Hepatocyte (in vitro differentiated cells): ENCODE measurements around the gene PDLIM5. TPM values are rescaled to one million over a fixed set of nuclear protein-coding genes. Genes with fewer than 3 reads are reported as not detected.

Source experiments
- DNase-seq: peaks from one replicate; pipeline ENCODE4 v3.0.0-alpha.2; 2016; ENCODE audit warnings: low spot score
- H2AFZ ChIP-seq: fragments of 200-600 bp; sonication (generic); 2 replicates; pipeline ENCODE4 v1.6.0; 2016; ENCODE audit warnings: antibody characterized with exemption, mild to moderate bottlenecking
- H3K27ac ChIP-seq: fragments of 200-600 bp; sonication (generic); 2 replicates; pipeline ENCODE4 v1.5.1; 2016; ENCODE audit warnings: mild to moderate bottlenecking
- H3K27me3 ChIP-seq: fragments of 200-600 bp; sonication (generic); 2 replicates; pipeline ENCODE4 v1.6.1; 2016
- H3K36me3 ChIP-seq: fragments of 200-600 bp; sonication (generic); replicated peaks from 2 replicates; pipeline ENCODE4 v1.5.1; 2016; ENCODE audit warnings: low read depth; ENCODE audit not compliant: insufficient read depth
- H3K4me1 ChIP-seq: fragments of 200-600 bp; sonication (generic); 2 replicates; pipeline ENCODE4 v1.5.1; 2016; ENCODE audit warnings: mild to moderate bottlenecking, moderate library complexity; ENCODE audit not compliant: insufficient read depth
- H3K4me2 ChIP-seq: fragments of 200-600 bp; sonication (generic); 2 replicates; pipeline ENCODE4 v1.6.0; 2016
- H3K4me3 ChIP-seq: fragments of 200-600 bp; sonication (generic); 2 replicates; pipeline ENCODE4 v1.5.1; 2016; ENCODE audit warnings: mild to moderate bottlenecking
- H3K79me2 ChIP-seq: fragments of 200-600 bp; sonication (generic); 2 replicates; pipeline ENCODE4 v1.6.0; 2017; ENCODE audit warnings: mild to moderate bottlenecking
- H3K9me2 ChIP-seq: fragments of 200-600 bp; sonication (generic); replicated peaks from 2 replicates; pipeline ENCODE4 v1.6.0; 2017; ENCODE audit warnings: mild to moderate bottlenecking; ENCODE audit not compliant: insufficient read depth
- H3K9me3 ChIP-seq: fragments of 200-600 bp; sonication (generic); 2 replicates; pipeline ENCODE4 v1.5.1; 2016; ENCODE audit warnings: low read depth, mild to moderate bottlenecking
- H4K20me1 ChIP-seq: fragments of 200-600 bp; sonication (generic); 2 replicates; pipeline ENCODE4 v1.6.0; 2016; ENCODE audit warnings: mild to moderate bottlenecking; ENCODE audit not compliant: insufficient read depth, poor library complexity, severe bottlenecking
- CTCF ChIP-seq: fragments of 200-600 bp; sonication (generic); IDR thresholded peaks from 2 replicates; pipeline ENCODE4 v1.5.1; 2016; ENCODE audit warnings: antibody characterized with exemption, mild to moderate bottlenecking; ENCODE audit not compliant: poor library complexity
- EZH2 ChIP-seq: fragments of 200-600 bp; sonication (generic); IDR thresholded peaks from 2 replicates; pipeline ENCODE4 v1.6.1; 2016; ENCODE audit warnings: antibody characterized with exemption, mild to moderate bottlenecking, borderline replicate concordance
- EZH2phosphoT487 ChIP-seq: fragments of 200-600 bp; sonication (generic); IDR thresholded peaks from one replicate; pipeline ENCODE4 v1.6.1; 2018; ENCODE audit warnings: antibody characterized with exemption, mild to moderate bottlenecking, low read depth, moderate library complexity; ENCODE audit not compliant: unreplicated experiment, severe bottlenecking
- WGBS: methylation state at CpG from one replicate; pipeline ENCODE4 v1.1.6; 2016; ENCODE audit warnings: low lambda C conversion rate; ENCODE audit errors: missing lambda C conversion rate; 5-methylcytosine and 5-hydroxymethylcytosine counted together
- polyA plus RNA-seq: library from polyadenylated mRNA; unstranded; fragments of >200 nt; fragmentation: Nextera tagmentation; extraction: Ambion mirVana; gene quantifications from 2 replicates; pipeline ENCODE4 v1.2.1, GENCODE V29; 2016
- total RNA-seq: library from RNA; depleted of rRNA; stranded (reverse); fragments of >200 nt; gene quantifications from 2 replicates; pipeline ENCODE4 v1.2.3, GENCODE V29; 2014

Gene PDLIM5
- total and polyA plus RNA-seq, 2 experiments from 2014 or later: 97.1 to 121 TPM

GRCh38 chr4:94434505-94434904 lies 17.2 kb upstream of the PDLIM5 start:
- no peak for TF ChIP-seq EZH2
- Histone ChIP-seq H3K36me3 (no peaks in the 10 kb centered on the region), H2AFZ (no peak overlapping the region)

DNA sequence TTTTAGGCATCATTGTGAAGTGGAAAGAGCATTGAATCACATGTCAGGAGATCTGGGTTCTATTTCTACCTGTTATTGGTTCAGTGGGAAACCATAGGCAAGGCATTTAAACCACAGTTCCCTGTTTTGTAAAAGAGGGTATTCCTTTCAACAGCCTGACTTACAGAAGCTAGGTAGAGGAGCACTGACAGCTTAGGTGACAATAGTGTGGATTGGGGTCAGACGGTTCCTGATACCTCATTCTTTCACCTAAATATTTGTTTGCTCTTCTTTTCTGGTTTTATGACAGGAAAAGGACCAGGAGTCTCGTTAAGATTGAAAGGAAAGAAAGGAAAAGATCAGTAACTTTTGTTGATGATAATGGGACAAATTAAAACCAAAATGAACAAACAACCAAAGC lies 15.9 kb upstream of the PDLIM5 start:
- no peak overlapping the region for H3K27ac ChIP-seq
- H3K9me3 ChIP-seq: no peaks in the 10 kb centered on the region
- TF ChIP-seq EZH2phosphoT487 (no peak), EZH2 (no peak), CTCF (no peak)
- H3K4me2 ChIP-seq: no peak overlapping the region
- H3K9me2 ChIP-seq: no peaks in the 10 kb centered on the region
- no peaks in the 10 kb centered on the region for H3K4me1 ChIP-seq
- WGBS: 38% methylated on average over 2 of the region's 2 CpGs
- H3K27me3 ChIP-seq: no peaks in the 10 kb centered on the region
- H4K20me1 ChIP-seq: no peaks in the 10 kb centered on the region
- H3K79me2 ChIP-seq: no peaks in the 10 kb centered on the region
- no peak for DNase-seq
- no peak overlapping the region for H2AFZ ChIP-seq
- H3K4me3 ChIP-seq: no peak overlapping the region
- H3K36me3 ChIP-seq: no peaks in the 10 kb centered on the region

More at GRCh38 chr4:94434505-94434904, 17.2 kb upstream of the PDLIM5 start:
- H3K27ac ChIP-seq: no peak overlapping the region
- DNase-seq: no peak
- H3K79me2 ChIP-seq: no peaks in the 10 kb centered on the region
- no peaks in the 10 kb centered on the region for H3K4me1 ChIP-seq
- H3K9me2 ChIP-seq: no peaks in the 10 kb centered on the region
- no peaks in the 10 kb centered on the region for H4K20me1 ChIP-seq
- no peak overlapping the region for H3K4me3 ChIP-seq
- H3K4me2 ChIP-seq: no peak overlapping the region
- H3K9me3 ChIP-seq: no peaks in the 10 kb centered on the region
- H3K27me3 ChIP-seq: no peaks in the 10 kb centered on the region

- H3K4me3 ChIP-seq: no peak overlapping the region
- 95% methylated on average over 1 of the region's 1 CpG for WGBS
- no peak for DNase-seq
- no peak overlapping the region for H3K27ac ChIP-seq
- no peak overlapping the region for H2AFZ ChIP-seq
- no peaks in the 10 kb centered on the region for H4K20me1 ChIP-seq
- no peak overlapping the region for H3K4me2 ChIP-seq
- H3K9me2 ChIP-seq: no peaks in the 10 kb centered on the region
- no peaks in the 10 kb centered on the region for H3K9me3 ChIP-seq
- no peaks in the 10 kb centered on the region for H3K79me2 ChIP-seq
- H3K27me3 ChIP-seq: no peaks in the 10 kb centered on the region
- H3K36me3 ChIP-seq: no peaks in the 10 kb centered on the region
- no peaks in the 10 kb centered on the region for H3K4me1 ChIP-seq
- TF ChIP-seq EZH2 (no peak), CTCF (no peak), EZH2phosphoT487 (no peak)
These were observed 15.2 kb upstream of the PDLIM5 start for GRCh38 chr4:94436512-94436911.

GRCh38 chr4:94439606-94440005 lies 12.1 kb upstream of the PDLIM5 start:
- no peaks in the 10 kb centered on the region for H3K9me2 ChIP-seq
- TF ChIP-seq EZH2 (no peak), CTCF (no peak), EZH2phosphoT487 (no peak)
- H2AFZ ChIP-seq: no peak overlapping the region
- WGBS: 91% methylated on average over 2 of the region's 2 CpGs
- no peaks in the 10 kb centered on the region for H3K4me1 ChIP-seq
- H3K79me2 ChIP-seq: no peaks in the 10 kb centered on the region
- no peaks in the 10 kb centered on the region for H3K36me3 ChIP-seq
- no peak overlapping the region for H3K4me2 ChIP-seq
- no peak for DNase-seq
- no peaks in the 10 kb centered on the region for H3K27me3 ChIP-seq
- no peak overlapping the region for H3K4me3 ChIP-seq
- no peaks in the 10 kb centered on the region for H3K9me3 ChIP-seq
- no peak overlapping the region for H3K27ac ChIP-seq
- no peaks in the 10 kb centered on the region for H4K20me1 ChIP-seq
